Non-pigmented ciliary epithelial cell (primary cell): ENCODE measurements around the gene KCNK7.
A peak's percentile ranks its signal among the peaks of the same experiment; 100 is the strongest.

Experiments used
- DNase-seq: peaks from one replicate; pipeline ENCODE4 v3.0.0-alpha.2; 2010; ENCODE audit warnings: low read depth

Gene KCNK7

GRCh38 chr11:65586676-65587075 lies 8.9 kb downstream of the KCNK7 start:
- no peak for DNase-seq

GRCh38 chr11:65586247-65586630 lies 9.4 kb downstream of the KCNK7 start:
- no peak for DNase-seq

- no peak for DNase-seq
These were observed 10.0 kb downstream of the KCNK7 start for GRCh38 chr11:65585396-65586246.

- no peak for DNase-seq
These were observed 10.9 kb downstream of the KCNK7 start for GRCh38 chr11:65584723-65585171.

GRCh38 chr11:65584106-65584505 lies 11.5 kb downstream of the KCNK7 start:
- DNase-seq: no peak

GRCh38 chr11:65583589-65583988 lies 12.0 kb downstream of the KCNK7 start:
- no peak for DNase-seq

- DNase-seq: no peak
These were observed 13.7 kb downstream of the KCNK7 start for GRCh38 chr11:65581928-65582327.

GRCh38 chr11:65580756-65581155 lies 14.8 kb downstream of the KCNK7 start:
- DNase-seq: no peak

GRCh38 chr11:65580031-65580692 lies 15.4 kb downstream of the KCNK7 start:
- no peak for DNase-seq

- DNase-seq: no peak
These were observed 16.3 kb downstream of the KCNK7 start for GRCh38 chr11:65579291-65579690.

GRCh38 chr11:65578667-65579066 lies 16.9 kb downstream of the KCNK7 start:
- DNase-seq: no peak

- no peak for DNase-seq
These were observed 17.5 kb downstream of the KCNK7 start for GRCh38 chr11:65578134-65578533.

- DNase-seq: no peak
These were observed 17.9 kb downstream of the KCNK7 start for GRCh38 chr11:65577756-65578109.

- DNase-seq: no peak
These were observed 18.5 kb downstream of the KCNK7 start for GRCh38 chr11:65576867-65577755.

- DNase-seq: no peak
These were observed 19.3 kb downstream of the KCNK7 start for GRCh38 chr11:65576232-65576866.

GRCh38 chr11:65575568-65576231 lies 19.9 kb downstream of the KCNK7 start, which contains the start of gene EHBP1L1:
Gene EHBP1L1 (plus strand): TSS chr11:65576053. CDS start chr11:65576303, 250 bp downstream.
- DNase-seq: no peak

GRCh38 chr11:65574811-65575567 lies 20.6 kb downstream of the KCNK7 start:
- no peak for DNase-seq

- peak; percentile 63 for DNase-seq
These were observed 21.3 kb downstream of the KCNK7 start for GRCh38 chr11:65574109-65574810.

GRCh38 chr11:65573391-65574079 lies 22.1 kb downstream of the KCNK7 start:
- DNase-seq: no peak
